Stimulated activated CD4-positive, alpha-beta T cell treated with anti-CD3 and anti-CD28 coated beads, Interleukin-1b, Interleukin-23, amount 100 ng/mL, for 24 hours (primary cell): ENCODE measurements around the gene PRR13.
"Not testable (repeated sequence)": the region's sequence is repeated elsewhere in the genome, so short reads cannot be mapped to it uniquely, and the experiment has no call there.

Experiments
- DNase-seq, 4 experiments: peaks; one replicate each; pipeline ENCODE4 v3.0.0-alpha.2; 2020; ENCODE audit warnings: low read depth in 4 of 4, low spot score in 1 of 4

Gene PRR13

GRCh38 chr12:53467880-53468279 is 26.3 kb downstream of the PRR13 start:
- no peak for DNase-seq

- DNase-seq, result no peak
These were observed 26.7 kb downstream of the PRR13 start for GRCh38 chr12:53468282-53468681.

- no peak for DNase-seq
These were observed 30.6 kb downstream of the PRR13 start for GRCh38 chr12:53472056-53472582.

- DNase-seq, result no peak
These were observed 32.5 kb downstream of the PRR13 start for GRCh38 chr12:53474077-53474476.

GRCh38 chr12:53474819-53475218 is 33.3 kb downstream of the PRR13 start:
- no peak for DNase-seq

GRCh38 chr12:53476769-53477209 is 35.3 kb downstream of the PRR13 start:
- DNase-seq, result no peak

GRCh38 chr12:53478865-53479264 is 37.3 kb downstream of the PRR13 start:
- DNase-seq, result no peak

GRCh38 chr12:53479331-53479730 is 37.8 kb downstream of the PRR13 start:
- DNase-seq, result no peak

- no peak for DNase-seq
These were observed 39.2 kb downstream of the PRR13 start for GRCh38 chr12:53480491-53481442.

- DNase-seq, result not testable (repeated sequence)
These were observed 39.9 kb downstream of the PRR13 start for GRCh38 chr12:53481458-53481857.

- no peak for DNase-seq
These were observed 40.5 kb downstream of the PRR13 start for GRCh38 chr12:53481939-53482586.

- DNase-seq, result no peak
These were observed 41.2 kb downstream of the PRR13 start for GRCh38 chr12:53482626-53483168.

GRCh38 chr12:53483225-53483978 is 41.9 kb downstream of the PRR13 start:
- no peak for DNase-seq

GRCh38 chr12:53483979-53484377 is 42.4 kb downstream of the PRR13 start:
- DNase-seq, result no peak

- DNase-seq, result no peak
These were observed 43.4 kb downstream of the PRR13 start for GRCh38 chr12:53484686-53485575.

- no peak for DNase-seq
These were observed 44.6 kb downstream of the PRR13 start for GRCh38 chr12:53485955-53486735.

GRCh38 chr12:53486736-53487487 is 45.4 kb downstream of the PRR13 start:
- DNase-seq, result no peak

- no peak for DNase-seq
These were observed 47.8 kb downstream of the PRR13 start for GRCh38 chr12:53489242-53489864.
